ENCODE data around the gene STK39.

DNA sequence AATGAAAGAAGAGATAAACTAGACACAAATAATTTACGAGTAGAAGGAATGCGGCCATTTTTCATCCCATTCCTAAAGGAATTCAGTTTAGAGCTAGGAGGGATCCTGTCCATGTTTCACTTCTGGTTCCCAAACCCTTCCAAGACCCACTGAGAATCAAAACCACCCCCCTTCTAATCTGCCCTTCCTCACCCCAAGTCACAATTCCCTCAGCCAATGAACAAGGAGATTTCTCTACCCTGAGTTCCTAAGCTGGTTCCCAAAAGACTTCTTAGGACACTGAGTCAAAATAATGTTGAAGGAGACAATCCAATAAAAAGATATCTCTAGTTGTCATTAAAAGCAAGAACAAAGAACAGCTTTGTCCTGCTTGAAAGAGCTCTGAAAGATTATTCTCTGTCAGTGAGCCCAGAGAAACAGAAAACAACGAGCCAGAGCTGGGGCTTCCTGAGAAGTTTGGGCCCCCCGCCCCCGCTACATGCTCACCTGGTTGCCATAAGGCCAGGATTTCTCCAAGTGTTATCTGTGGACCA is 45.7 kb downstream of the STK39 start:
- TF ChIP-seq CTCF (IDR thresholded peaks at IDR 0.05): no peak
- TF ChIP-seq POLR2A (IDR thresholded peaks at IDR 0.05): no peak

Measured in right lobe of liver (tissue), 4 donors.